HAP-1 (cell line): ENCODE measurements around the gene GARIN6.
A peak's percentile ranks its signal among the peaks of the same experiment; 100 is the strongest.
"Not testable (repeated sequence)": the region's sequence is repeated elsewhere in the genome, so short reads cannot be mapped to it uniquely, and the experiment has no call there.

Source experiments
- DNase-seq, 2 experiments: peaks; one replicate each; pipeline ENCODE4 v3.0.0-alpha.2; 2016 to 2020; ENCODE audit warnings: low spot score in 2 of 2
- H3K27me3 ChIP-seq: fragments of 250-450 bp; sonication (Bioruptor Pico); 2 replicates; pipeline ENCODE4 v1.5.1; 2020; ENCODE audit warnings: low read depth, mild to moderate bottlenecking, moderate library complexity
- H3K36me3 ChIP-seq: fragments of 250-450 bp; sonication (Bioruptor Pico); replicated peaks from 2 replicates; pipeline ENCODE4 v1.5.1; 2020; ENCODE audit warnings: mild to moderate bottlenecking
- H3K4me1 ChIP-seq: fragments of 250-450 bp; sonication (Bioruptor Pico); 2 replicates; pipeline ENCODE4 v1.5.1; 2020; ENCODE audit warnings: mild to moderate bottlenecking
- H3K4me3 ChIP-seq: fragments of 250-450 bp; sonication (Bioruptor Pico); 2 replicates; pipeline ENCODE4 v1.5.1; 2020; ENCODE audit warnings: mild to moderate bottlenecking, moderate library complexity
- H3K9me3 ChIP-seq: fragments of 250-450 bp; sonication (Bioruptor Pico); 2 replicates; pipeline ENCODE4 v1.5.1; 2020; ENCODE audit warnings: mild to moderate bottlenecking, moderate library complexity
- in situ Hi-C: fragments of 300-500 bp; cut with MboI; formaldehyde crosslinking; loops from 3 replicates; pipeline ENCODE4 v1.14.3; 2020; ENCODE audit warnings: low sequenced_read_pairs, inconsistent platforms, mixed read lengths

Gene GARIN6

DNA sequence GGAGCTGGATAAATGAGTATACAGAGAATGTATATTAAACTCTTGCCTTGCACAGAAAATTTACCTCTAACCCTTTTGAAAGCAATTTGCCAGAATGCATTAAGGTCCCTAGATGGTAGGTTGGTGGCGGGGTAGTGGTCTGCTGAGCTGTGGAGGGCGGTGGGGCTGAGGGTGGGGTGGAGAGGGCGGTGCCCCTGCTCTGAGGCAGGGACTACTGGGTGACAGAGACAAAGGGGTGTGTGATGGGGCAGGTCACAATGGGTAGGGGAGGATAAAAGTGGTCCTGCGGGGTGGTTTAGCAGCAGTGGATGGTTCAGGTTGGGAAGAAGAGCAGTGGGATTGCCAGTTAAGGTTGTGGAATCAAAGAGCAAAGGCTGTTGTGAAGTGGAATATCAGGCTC, at the start of gene GARIN6:
Gene GARIN6, plus strand, starts transcription at position 301 of the 400 bp plus-strand sequence. CDS start 422 bp downstream, outside the sequence.
- H3K36me3 ChIP-seq: no peaks in the 10 kb centered on the region
- no peak for DNase-seq
- peaks cover 3% of the 10 kb centered on the region for H3K27me3 ChIP-seq
- in situ Hi-C loops: no loop called here
- no peaks in the 10 kb centered on the region for H3K9me3 ChIP-seq
- H3K4me1 ChIP-seq: no peaks in the 10 kb centered on the region
- H3K4me3 ChIP-seq: no peak within 1 kb of the TSS

DNA sequence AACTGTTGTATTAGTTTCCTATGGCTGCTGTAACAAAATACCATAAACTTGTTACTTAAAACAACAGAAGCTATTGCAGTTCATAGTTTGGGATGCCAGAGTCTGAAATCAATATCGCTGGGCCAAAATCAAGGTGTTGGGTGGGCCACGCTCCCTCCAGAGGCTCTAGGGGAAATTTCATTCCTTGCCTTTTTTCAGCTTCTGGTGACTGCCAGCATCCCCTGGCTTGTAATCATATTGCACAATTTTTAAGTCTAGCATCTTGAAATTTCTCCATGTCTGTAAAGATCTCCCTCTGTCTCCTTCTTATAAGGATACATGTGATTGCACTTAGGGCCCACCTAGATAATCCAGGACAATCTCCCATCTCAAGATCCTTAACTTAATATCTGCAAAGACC, 48.8 kb upstream of the GARIN6 start:
- Histone ChIP-seq H3K36me3 (no peaks in the 10 kb centered on the region), H3K9me3 (no peaks in the 10 kb centered on the region), H3K4me1 (no peaks in the 10 kb centered on the region), H3K4me3 (no peak overlapping the region), H3K27me3 (peaks cover 3% of the 10 kb centered on the region; the same call in 1 of the 2 replicates)
- in situ Hi-C loops: no loop called here
- no peak for DNase-seq

DNA sequence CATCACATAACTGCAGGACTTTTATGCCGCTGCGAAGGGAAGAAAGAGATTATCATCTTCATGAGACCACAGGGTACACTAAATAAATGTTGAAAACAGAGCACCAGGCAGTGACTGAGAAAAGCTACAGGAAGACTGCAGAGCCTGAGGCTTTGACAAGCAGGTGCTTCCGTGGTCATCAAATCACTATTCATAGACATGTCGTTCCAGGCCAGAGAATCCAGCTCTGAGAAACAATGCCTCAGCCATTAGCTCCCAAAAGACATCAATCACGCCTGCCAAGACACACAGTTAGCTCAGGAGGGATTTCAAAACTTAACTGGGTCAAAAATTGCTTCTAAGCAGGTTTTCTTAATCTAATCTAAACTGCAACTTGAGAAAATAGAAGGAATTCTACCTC, 47.2 kb upstream of the GARIN6 start:
- H3K4me1 ChIP-seq: no peaks in the 10 kb centered on the region

DNA sequence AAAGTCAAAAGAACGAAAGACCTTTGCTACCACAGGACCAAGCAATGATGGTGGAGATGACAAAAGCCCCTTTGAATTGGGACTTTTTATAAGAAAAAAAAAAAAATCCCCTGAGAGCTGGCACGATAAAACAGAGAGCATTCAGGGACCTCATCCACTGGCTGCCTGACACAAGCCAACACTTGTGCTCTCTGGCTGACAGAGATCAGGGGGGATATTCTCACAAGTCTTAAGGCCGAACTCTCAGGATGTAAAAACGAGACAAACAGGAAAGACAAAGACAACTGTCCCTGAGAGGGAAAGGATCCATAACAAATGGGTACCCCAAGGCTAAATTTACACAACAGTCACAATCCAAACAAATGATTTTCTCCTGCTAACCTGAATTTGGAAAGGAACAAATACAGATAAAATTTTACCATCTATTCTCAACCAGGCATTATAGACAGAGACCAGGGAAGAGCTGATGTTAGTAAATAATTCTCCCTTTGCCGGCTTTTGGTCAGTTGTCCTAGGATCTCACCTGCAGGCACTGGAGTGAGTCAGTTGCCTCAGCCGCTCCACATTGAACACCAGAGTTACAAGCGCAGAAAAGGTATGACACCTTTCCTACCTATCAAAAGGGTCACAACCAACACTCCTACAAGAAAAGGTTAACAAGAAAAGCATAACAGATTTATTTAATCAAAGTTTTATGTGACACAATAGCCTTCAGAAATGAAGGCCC, 37.9 kb upstream of the GARIN6 start:
- Histone ChIP-seq H3K4me1 (no peaks in the 10 kb centered on the region), H3K27me3 (no peaks in the 10 kb centered on the region), H3K4me3 (no peak overlapping the region), H3K9me3 (no peaks in the 10 kb centered on the region), H3K36me3 (no peaks in the 10 kb centered on the region)
- DNase-seq: no peak
- in situ Hi-C loops: loop anchor here (25.0 kb wide), 2 partner anchors 222 to 572 kb away; no protein-coding TSS in a partner anchor

More for the DNA sequence above, 47.2 kb upstream of the GARIN6 start:
- no peaks in the 10 kb centered on the region for H3K9me3 ChIP-seq
- no peak overlapping the region for H3K4me3 ChIP-seq
- no peak for DNase-seq
- no peaks in the 10 kb centered on the region for H3K27me3 ChIP-seq
- no peaks in the 10 kb centered on the region for H3K36me3 ChIP-seq
- in situ Hi-C loops: loop anchor here (25.0 kb wide), 2 partner anchors 213 to 563 kb away; no protein-coding TSS in a partner anchor

DNA sequence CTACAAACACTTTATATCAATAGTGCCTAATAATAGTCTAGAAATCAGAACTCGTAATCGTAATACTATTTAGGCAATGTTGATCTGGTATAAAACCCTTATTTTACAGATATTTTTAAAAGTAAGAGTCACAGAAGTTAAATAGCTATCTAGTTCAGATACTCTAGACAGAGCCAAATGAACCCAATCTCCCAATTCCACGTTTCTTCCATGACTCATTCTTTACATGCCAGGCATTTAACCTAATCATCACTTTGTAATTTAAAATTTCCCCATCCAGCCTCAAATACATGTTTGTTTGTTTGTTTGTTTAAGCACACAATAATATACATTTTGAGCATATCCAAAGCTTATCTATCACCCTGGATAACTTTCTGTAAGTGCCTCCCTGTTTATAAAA, 36.4 kb upstream of the GARIN6 start:
- Histone ChIP-seq H3K27me3 (no peaks in the 10 kb centered on the region), H3K9me3 (no peaks in the 10 kb centered on the region), H3K4me1 (no peaks in the 10 kb centered on the region), H3K4me3 (no peak overlapping the region), H3K36me3 (no peaks in the 10 kb centered on the region)
- in situ Hi-C loops: loop anchor here (25.0 kb wide), 2 partner anchors 224 to 574 kb away; no protein-coding TSS in a partner anchor
- DNase-seq: no peak

DNA sequence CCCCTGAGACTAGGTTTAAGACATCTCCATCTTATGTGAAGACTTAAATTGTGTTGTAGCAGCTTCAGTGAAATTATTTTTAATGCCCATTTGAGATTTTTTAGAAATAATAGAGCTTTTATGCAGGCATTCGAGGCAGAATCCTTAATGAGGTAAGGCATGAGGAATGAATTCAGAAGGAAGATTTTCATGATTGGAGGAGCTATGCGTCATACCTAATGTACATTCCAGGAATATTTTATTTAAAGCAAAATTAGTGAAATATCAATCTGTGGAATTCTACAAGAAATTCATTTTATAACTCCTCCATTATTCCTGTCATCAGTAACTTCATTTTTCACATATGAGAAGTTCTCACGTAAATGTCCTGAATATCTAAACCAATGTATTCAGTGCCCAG, 36.0 kb upstream of the GARIN6 start:
- Histone ChIP-seq H3K9me3 (no peaks in the 10 kb centered on the region), H3K4me1 (no peaks in the 10 kb centered on the region), H3K27me3 (no peaks in the 10 kb centered on the region), H3K36me3 (no peaks in the 10 kb centered on the region), H3K4me3 (no peak overlapping the region)
- no peak for DNase-seq
- in situ Hi-C loops: loop anchor here (25.0 kb wide), 2 partner anchors 224 to 574 kb away; no protein-coding TSS in a partner anchor

DNA sequence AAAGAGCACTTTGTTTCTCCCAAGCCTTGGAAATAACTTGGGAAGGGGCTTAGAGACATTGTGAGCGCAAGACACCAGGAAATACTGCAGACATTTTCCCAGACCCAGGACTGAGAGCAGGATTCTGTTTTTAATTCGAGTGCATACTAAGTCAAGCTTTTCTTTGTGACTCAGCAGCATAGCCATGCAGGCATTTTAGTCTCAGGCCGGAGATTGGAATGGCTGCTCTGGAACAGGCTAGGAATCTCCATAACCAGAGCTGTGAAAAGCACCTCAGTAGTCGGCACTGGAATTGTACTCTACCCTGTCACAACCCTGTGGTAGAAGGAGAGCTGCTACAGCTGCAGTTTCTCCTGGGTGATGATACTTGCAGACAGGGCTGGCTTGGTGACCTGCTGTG, 28.9 kb upstream of the GARIN6 start:
- no peak for DNase-seq
- in situ Hi-C loops: loop anchor here (25.0 kb wide), 2 partner anchors 231 to 581 kb away; no protein-coding TSS in a partner anchor
- no peak overlapping the region for H3K4me3 ChIP-seq
- no peaks in the 10 kb centered on the region for H3K36me3 ChIP-seq
- no peaks in the 10 kb centered on the region for H3K9me3 ChIP-seq
- H3K4me1 ChIP-seq: no peaks in the 10 kb centered on the region
- H3K27me3 ChIP-seq: no peaks in the 10 kb centered on the region

DNA sequence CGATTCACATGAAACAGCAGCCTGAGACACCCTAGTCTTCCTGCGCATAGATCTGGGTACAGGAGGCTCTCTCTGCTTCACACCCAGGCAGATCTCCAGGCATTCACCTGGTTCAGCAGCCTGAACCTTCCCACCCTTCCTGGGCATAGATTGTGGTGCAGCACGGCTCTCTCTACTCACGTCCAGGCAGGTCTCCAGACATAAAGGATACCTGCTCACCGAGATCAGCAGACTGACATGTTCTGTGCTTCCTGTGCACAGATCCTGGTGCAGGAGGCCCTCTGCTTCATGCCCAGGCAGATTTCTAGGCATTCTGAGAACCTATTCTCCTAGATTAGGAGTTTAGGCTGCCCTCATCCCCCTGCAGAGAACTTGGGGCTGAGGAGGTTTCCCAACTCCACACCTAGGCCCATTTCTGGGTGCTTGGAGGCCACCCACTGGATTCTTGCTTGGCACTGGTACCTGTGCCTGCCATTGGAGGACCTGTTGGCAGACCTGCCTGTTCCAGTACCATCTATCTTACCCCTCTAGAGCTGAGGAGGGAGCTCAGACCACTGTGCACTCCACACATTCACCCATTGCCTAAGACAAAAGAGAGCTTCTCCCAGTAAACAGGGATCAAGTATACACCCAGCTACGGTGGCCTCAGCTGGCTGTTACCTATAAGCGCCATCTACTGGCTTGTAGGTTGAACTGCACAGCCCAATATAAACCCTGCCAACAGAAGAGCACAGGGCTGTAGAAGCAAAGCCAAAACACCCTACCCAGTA, 28.0 kb upstream of the GARIN6 start:
- Histone ChIP-seq H3K36me3 (no peaks in the 10 kb centered on the region), H3K4me1 (no peaks in the 10 kb centered on the region), H3K27me3 (no peaks in the 10 kb centered on the region), H3K9me3 (no peaks in the 10 kb centered on the region), H3K4me3 (no peak overlapping the region)
- DNase-seq: peak; percentile 17 to 44
- in situ Hi-C loops: loop anchor here (25.0 kb wide), 2 partner anchors 232 to 582 kb away; no protein-coding TSS in a partner anchor

DNA sequence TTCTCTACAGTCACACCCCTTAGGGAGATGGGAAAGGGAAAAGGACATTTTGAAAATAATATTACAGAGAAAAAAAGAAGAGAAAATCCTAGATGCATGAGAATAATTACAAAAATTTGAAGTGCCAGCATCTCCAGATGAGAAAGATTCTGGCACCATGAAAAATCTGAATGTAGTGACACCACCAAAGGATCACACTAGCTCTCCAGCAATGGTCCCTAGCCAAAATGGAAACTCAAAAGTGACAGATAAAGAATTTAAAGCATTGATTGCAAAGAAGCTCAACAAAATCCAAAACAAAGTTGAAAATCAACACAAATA, 27.4 kb upstream of the GARIN6 start:
- Histone ChIP-seq H3K27me3 (no peaks in the 10 kb centered on the region), H3K4me3 (no peak overlapping the region), H3K4me1 (no peaks in the 10 kb centered on the region), H3K9me3 (no peaks in the 10 kb centered on the region), H3K36me3 (no peaks in the 10 kb centered on the region)
- in situ Hi-C loops: loop anchor here (25.0 kb wide), 2 partner anchors 233 to 583 kb away; no protein-coding TSS in a partner anchor
- DNase-seq: no peak

DNA sequence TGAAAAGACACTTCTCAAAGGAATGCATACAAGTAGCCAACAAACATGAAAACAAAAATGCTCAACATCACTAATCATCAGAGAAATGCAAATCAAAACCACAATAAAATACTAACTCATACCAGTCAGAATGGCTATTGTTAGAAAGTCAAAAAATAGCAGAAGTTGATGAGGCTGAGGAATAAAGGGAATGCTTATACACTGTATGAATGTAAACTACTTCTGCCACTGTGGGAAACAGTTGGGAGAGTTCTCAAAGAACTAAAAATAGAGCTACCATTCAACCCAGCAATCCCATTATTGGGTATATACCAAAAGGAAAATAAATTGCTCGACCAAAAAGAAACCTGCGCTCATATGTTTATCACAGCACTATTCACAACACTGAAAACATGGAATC, 23.0 kb upstream of the GARIN6 start:
- H3K36me3 ChIP-seq, DNase-seq, H3K9me3 ChIP-seq, H3K27me3 ChIP-seq, H3K4me3 ChIP-seq, H3K4me1 ChIP-seq: not testable (repeated sequence)
- in situ Hi-C loops: loop anchor here (25.0 kb wide), 2 partner anchors 237 to 587 kb away; no protein-coding TSS in a partner anchor

DNA sequence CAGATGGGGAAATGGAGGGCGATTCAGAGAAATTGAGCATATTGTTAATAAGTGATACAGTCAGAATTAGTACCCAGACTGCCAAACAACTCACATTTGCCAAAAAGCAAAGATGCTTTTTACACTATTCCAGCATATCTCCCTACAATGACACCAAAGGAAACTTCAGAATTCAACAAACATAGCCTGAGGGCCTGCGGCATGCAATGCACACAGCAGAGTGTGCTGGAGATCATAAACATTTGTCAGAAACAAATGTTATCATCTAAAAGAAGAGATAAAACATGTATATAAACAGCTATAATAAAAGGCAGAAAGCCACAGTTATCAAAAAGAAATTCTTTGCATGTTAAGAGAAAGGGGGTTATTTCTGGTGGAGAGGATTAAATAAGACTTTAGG, 20.1 kb upstream of the GARIN6 start:
- in situ Hi-C loops: no loop called here
- no peaks in the 10 kb centered on the region for H3K9me3 ChIP-seq
- H3K4me1 ChIP-seq: no peaks in the 10 kb centered on the region
- no peak for DNase-seq
- no peaks in the 10 kb centered on the region for H3K36me3 ChIP-seq
- no peak overlapping the region for H3K4me3 ChIP-seq
- no peaks in the 10 kb centered on the region for H3K27me3 ChIP-seq

DNA sequence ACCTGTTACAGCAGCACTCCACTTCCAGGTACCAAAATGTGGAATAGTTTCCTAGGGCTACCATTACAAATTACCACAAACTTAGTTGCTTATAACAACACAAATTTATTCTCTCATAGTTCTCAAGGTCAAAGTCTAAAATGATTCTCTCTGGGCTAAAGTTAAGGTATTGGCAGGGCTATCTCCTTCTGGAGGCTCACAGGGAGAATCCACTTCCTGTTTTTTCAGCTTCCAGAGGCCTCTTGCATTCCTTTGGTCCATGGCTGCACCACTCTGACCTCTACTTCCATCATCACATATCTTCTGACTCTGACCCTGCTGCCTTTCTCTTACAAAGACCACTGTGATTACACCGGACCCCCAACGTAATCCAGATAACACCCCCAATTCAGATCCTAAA, 2.9 kb upstream of the GARIN6 start:
- no peaks in the 10 kb centered on the region for H3K9me3 ChIP-seq
- peaks cover 3% of the 10 kb centered on the region for H3K27me3 ChIP-seq
- H3K36me3 ChIP-seq: no peaks in the 10 kb centered on the region
- H3K4me3 ChIP-seq: no peak overlapping the region
- in situ Hi-C loops: no loop called here
- H3K4me1 ChIP-seq: no peaks in the 10 kb centered on the region
- no peak for DNase-seq

DNA sequence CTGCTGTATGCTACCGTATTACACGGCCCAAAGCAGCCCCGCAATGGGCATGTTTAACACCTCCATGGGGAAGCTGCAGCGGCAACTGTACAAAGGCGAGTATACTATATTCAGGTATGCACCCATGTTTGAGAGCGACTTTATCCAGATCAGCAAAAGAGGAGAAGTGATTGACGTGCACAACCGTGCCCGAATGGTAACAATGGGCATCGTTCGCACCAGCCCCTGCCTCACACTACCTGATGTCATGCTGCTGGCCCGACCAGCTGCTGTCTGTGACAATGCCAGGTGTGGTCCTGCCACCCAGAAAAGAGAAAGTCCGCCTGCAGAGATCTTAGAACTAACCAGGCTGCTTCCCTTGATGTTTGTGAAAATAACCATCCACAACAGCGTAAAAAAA, 630 bp downstream of the GARIN6 start:
- DNase-seq: no peak
- in situ Hi-C loops: no loop called here
- peaks cover 3% of the 10 kb centered on the region for H3K27me3 ChIP-seq
- no peak overlapping the region for H3K4me3 ChIP-seq
- H3K4me1 ChIP-seq: no peaks in the 10 kb centered on the region
- H3K36me3 ChIP-seq: no peaks in the 10 kb centered on the region
- H3K9me3 ChIP-seq: no peaks in the 10 kb centered on the region

DNA sequence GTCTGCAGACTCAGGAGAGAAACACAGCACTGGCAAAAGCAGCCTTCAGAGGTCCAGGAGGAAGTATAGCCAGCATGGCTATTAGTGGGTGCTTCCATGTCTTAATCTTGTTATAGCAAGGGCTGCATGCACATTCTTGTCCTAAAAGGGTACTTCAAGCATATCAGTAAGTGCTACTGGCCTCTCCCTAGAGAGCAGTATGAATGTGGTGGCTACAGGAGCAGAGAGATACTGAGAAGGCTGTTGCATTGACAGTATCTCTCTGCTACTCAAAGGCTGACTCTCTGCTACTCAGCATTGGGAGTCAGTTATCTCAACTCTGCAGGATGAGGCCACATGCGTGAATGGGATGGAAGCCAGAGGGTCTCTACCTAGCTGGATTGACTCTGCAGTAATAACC, 2.0 kb downstream of the GARIN6 start:
- in situ Hi-C loops: no loop called here
- H3K4me3 ChIP-seq: no peak overlapping the region
- no peak for DNase-seq
- H3K27me3 ChIP-seq: no peaks in the 10 kb centered on the region; the same call in none of the 2 replicates
- H3K4me1 ChIP-seq: no peaks in the 10 kb centered on the region
- H3K36me3 ChIP-seq: no peaks in the 10 kb centered on the region
- H3K9me3 ChIP-seq: no peaks in the 10 kb centered on the region
